Activated T-helper 2 cell treated with anti-CD3 and anti-CD28 coated beads, Interferon-gamma antibody, Interleukin-2, Interleukin-4, amounts not matched to agents 10 μg/mL and 5 μg/mL and 100 μg/mL, durations not matched to agents 14 hours and 24 hours and 36 hours (primary cell): ENCODE results near the gene KLF16. TPM values are rescaled to one million over a fixed set of nuclear protein-coding genes. Genes with fewer than 3 reads are reported as not detected.

Source experiments
- DNase-seq: peaks from one replicate; pipeline ENCODE4 v3.0.0; 2021; ENCODE audit warnings: low spot score
- H3K27ac Mint-ChIP-seq: one replicate; pipeline ENCODE4 v1.8.0; 2021; ENCODE audit warnings: mixed read lengths
- H3K27me3 Mint-ChIP-seq: one replicate; pipeline ENCODE4 v1.8.0; 2021; ENCODE audit warnings: low read depth, mixed read lengths
- H3K36me3 Mint-ChIP-seq: one replicate; pipeline ENCODE4 v1.8.0; 2021; ENCODE audit warnings: low read depth, mixed read lengths
- H3K4me1 Mint-ChIP-seq: one replicate; pipeline ENCODE4 v1.8.0; 2021; ENCODE audit warnings: low read depth, mixed read lengths
- H3K4me3 Mint-ChIP-seq: one replicate; pipeline ENCODE4 v1.8.0; 2021; ENCODE audit warnings: low read depth, mild to moderate bottlenecking, moderate library complexity, mixed read lengths
- H3K9me3 Mint-ChIP-seq: one replicate; pipeline ENCODE4 v1.8.0; 2021; ENCODE audit warnings: mixed read lengths
- intact Hi-C: fragments of 100-400 bp; cut with micrococcal nuclease; formaldehyde crosslinking; loops from one replicate; pipeline ENCODE4 v1.15.1; 2023
- total RNA-seq: library from RNA; stranded (reverse); gene quantifications from 2 replicates; pipeline ENCODE4 v1.2.3, GENCODE V29; 2022

The KLF16 gene
- total RNA-seq, 1 donor from 2014 or later: 32.1 TPM

- H3K36me3 Mint-ChIP-seq: peaks cover 17% of the 10 kb centered on the region
- H3K27ac Mint-ChIP-seq: peak overlapping the region; percentile 93
- peak overlapping the region; percentile 95 for H3K4me3 Mint-ChIP-seq
- H3K9me3 Mint-ChIP-seq: no peaks in the 10 kb centered on the region
- no peaks in the 10 kb centered on the region for H3K27me3 Mint-ChIP-seq
- peaks cover 29% of the 10 kb centered on the region for H3K4me1 Mint-ChIP-seq
- intact Hi-C loops: no loop called here
- DNase-seq: no peak
Measured at GRCh38 chr19:1847684-1848398, 15.5 kb downstream of the KLF16 start.

- peak overlapping the region; percentile 93 for H3K27ac Mint-ChIP-seq
- DNase-seq: no peak
- H3K4me3 Mint-ChIP-seq: peak overlapping the region; percentile 95
- intact Hi-C loops: no loop called here
- peaks cover 17% of the 10 kb centered on the region for H3K36me3 Mint-ChIP-seq
- no peaks in the 10 kb centered on the region for H3K9me3 Mint-ChIP-seq
- no peaks in the 10 kb centered on the region for H3K27me3 Mint-ChIP-seq
- H3K4me1 Mint-ChIP-seq: peaks cover 29% of the 10 kb centered on the region
Measured at GRCh38 chr19:1847348-1847683, 16.1 kb downstream of the KLF16 start.

- intact Hi-C loops: no loop called here
- Mint-ChIP-seq H3K27ac (peak overlapping the region; percentile 93), H3K9me3 (no peaks in the 10 kb centered on the region), H3K4me3 (peak overlapping the region; percentile 95), H3K27me3 (no peaks in the 10 kb centered on the region), H3K36me3 (peaks cover 17% of the 10 kb centered on the region), H3K4me1 (peaks cover 28% of the 10 kb centered on the region)
- no peak for DNase-seq
Measured at GRCh38 chr19:1846517-1847204, 16.7 kb downstream of the KLF16 start.

- intact Hi-C loops: no loop called here
- no peak for DNase-seq
- Mint-ChIP-seq H3K4me3 (no peak overlapping the region), H3K9me3 (no peaks in the 10 kb centered on the region), H3K27ac (no peak overlapping the region), H3K36me3 (peaks cover 17% of the 10 kb centered on the region), H3K4me1 (peaks cover 30% of the 10 kb centered on the region), H3K27me3 (no peaks in the 10 kb centered on the region)
Measured at GRCh38 chr19:1845642-1846041, 17.7 kb downstream of the KLF16 start.

- Mint-ChIP-seq H3K4me1 (peaks cover 29% of the 10 kb centered on the region), H3K9me3 (no peaks in the 10 kb centered on the region), H3K36me3 (peaks cover 16% of the 10 kb centered on the region), H3K27me3 (no peaks in the 10 kb centered on the region), H3K27ac (no peak overlapping the region), H3K4me3 (no peak overlapping the region)
- DNase-seq: no peak
- intact Hi-C loops: no loop called here
Measured at GRCh38 chr19:1845125-1845515, 18.3 kb downstream of the KLF16 start.

- H3K27me3 Mint-ChIP-seq: no peaks in the 10 kb centered on the region
- no peak overlapping the region for H3K4me3 Mint-ChIP-seq
- no peak for DNase-seq
- H3K4me1 Mint-ChIP-seq: peaks cover 25% of the 10 kb centered on the region
- no peak overlapping the region for H3K27ac Mint-ChIP-seq
- H3K9me3 Mint-ChIP-seq: no peaks in the 10 kb centered on the region
- intact Hi-C loops: no loop called here
- peaks cover 14% of the 10 kb centered on the region for H3K36me3 Mint-ChIP-seq
Measured at GRCh38 chr19:1844513-1845124, 18.8 kb downstream of the KLF16 start.

GRCh38 chr19:1843646-1844394 is 19.6 kb downstream of the KLF16 start:
- no peaks in the 10 kb centered on the region for H3K9me3 Mint-ChIP-seq
- peaks cover 24% of the 10 kb centered on the region for H3K4me1 Mint-ChIP-seq
- DNase-seq: no peak
- no peak overlapping the region for H3K4me3 Mint-ChIP-seq
- H3K27me3 Mint-ChIP-seq: no peaks in the 10 kb centered on the region
- peaks cover 15% of the 10 kb centered on the region for H3K36me3 Mint-ChIP-seq
- intact Hi-C loops: no loop called here
- no peak overlapping the region for H3K27ac Mint-ChIP-seq

- no peak overlapping the region for H3K4me3 Mint-ChIP-seq
- H3K4me1 Mint-ChIP-seq: peaks cover 22% of the 10 kb centered on the region
- H3K27me3 Mint-ChIP-seq: no peaks in the 10 kb centered on the region
- H3K9me3 Mint-ChIP-seq: no peaks in the 10 kb centered on the region
- H3K27ac Mint-ChIP-seq: no peak overlapping the region
- H3K36me3 Mint-ChIP-seq: peaks cover 15% of the 10 kb centered on the region
- intact Hi-C loops: no loop called here
- no peak for DNase-seq
Measured at GRCh38 chr19:1843116-1843515, 20.3 kb downstream of the KLF16 start.

GRCh38 chr19:1841209-1841924 is 22.0 kb downstream of the KLF16 start:
- no peak for DNase-seq
- Mint-ChIP-seq H3K4me3 (no peak overlapping the region), H3K27ac (no peak overlapping the region), H3K36me3 (peaks cover 8% of the 10 kb centered on the region), H3K4me1 (peaks cover 11% of the 10 kb centered on the region), H3K27me3 (no peaks in the 10 kb centered on the region), H3K9me3 (no peaks in the 10 kb centered on the region)
- intact Hi-C loops: no loop called here

GRCh38 chr19:1840541-1841115 is 22.8 kb downstream of the KLF16 start:
- no peaks in the 10 kb centered on the region for H3K9me3 Mint-ChIP-seq
- intact Hi-C loops: no loop called here
- peaks cover 4% of the 10 kb centered on the region for H3K4me1 Mint-ChIP-seq
- no peaks in the 10 kb centered on the region for H3K27me3 Mint-ChIP-seq
- H3K36me3 Mint-ChIP-seq: peaks cover 2% of the 10 kb centered on the region
- no peak overlapping the region for H3K27ac Mint-ChIP-seq
- no peak overlapping the region for H3K4me3 Mint-ChIP-seq
- DNase-seq: no peak

- Mint-ChIP-seq H3K4me3 (no peak overlapping the region), H3K36me3 (peaks cover 2% of the 10 kb centered on the region)
Measured at GRCh38 chr19:1839658-1840540, 23.5 kb downstream of the KLF16 start.

More at GRCh38 chr19:1839658-1840540, 23.5 kb downstream of the KLF16 start:
- Mint-ChIP-seq H3K9me3 (no peaks in the 10 kb centered on the region), H3K4me1 (peaks cover 4% of the 10 kb centered on the region), H3K27me3 (no peaks in the 10 kb centered on the region), H3K27ac (peak overlapping the region; percentile 22)
- no peak for DNase-seq
- intact Hi-C loops: no loop called here
